PFSK-1 (cell line): ENCODE data around the gene CCR5AS.

Source experiments
- FOXP2 ChIP-seq: optimal IDR thresholded peaks from 2 replicates; pipeline ENCODE3; 2011; ENCODE audit warnings: borderline replicate concordance, control low read depth, inconsistent platforms; ENCODE audit not compliant: insufficient read depth; ENCODE audit errors: extremely low read length, extremely low read depth
- POLR2AphosphoS5 ChIP-seq: IDR thresholded peaks from 2 replicates; pipeline ENCODE4 v1.6.1; 2012; ENCODE audit warnings: low read depth, mild to moderate bottlenecking, control low read depth, low read length, moderate library complexity
- REST ChIP-seq, 2 experiments: IDR thresholded peaks; 2 replicates each; pipeline versions ENCODE4 v1.6.1 to v1.8.0; 2011 to 2012; ENCODE audit warnings: low read depth in 2 of 2, low read length in 2 of 2, control low read depth in 1 of 2, inconsistent platforms in 1 of 2, mild to moderate bottlenecking in 1 of 2, moderate library complexity in 1 of 2; ENCODE audit not compliant: insufficient read depth in 1 of 2
- SIN3A ChIP-seq: IDR thresholded peaks from 2 replicates; pipeline ENCODE4 v1.6.1; 2012; ENCODE audit warnings: mild to moderate bottlenecking, low read length, moderate library complexity, borderline replicate concordance; ENCODE audit not compliant: insufficient read depth

- no peak for TF ChIP-seq REST (IDR thresholded peaks at IDR 0.05; ENCODE audit: insufficient read depth in 1 of 2, low read depth in 2 of 2, low read length in 2 of 2)
- no peak for TF ChIP-seq SIN3A
- TF ChIP-seq FOXP2 = no peak
- no peak for TF ChIP-seq POLR2AphosphoS5
Measured at GRCh38 chr3:46354984-46355383, 51.9 kb downstream of the CCR5AS start.
